NOMO-1 (cell line): ENCODE results near the gene AGAP1.
"Not testable (repeated sequence)": the region's sequence is repeated elsewhere in the genome, so short reads cannot be mapped to it uniquely, and the experiment has no call there.

Source experiments
- DNase-seq, 2 experiments: peaks; one replicate each; lab custom pipeline; 2025; ENCODE audit not compliant: unreplicated experiment in 2 of 2; lab: John Stamatoyannopoulos, UW

Gene AGAP1

GRCh38 chr2:235749771-235750160 is 255.9 kb downstream of the AGAP1 start:
- DNase-seq, result no peak

GRCh38 chr2:235752846-235753245 is 259.0 kb downstream of the AGAP1 start:
- no peak for DNase-seq

- DNase-seq, result no peak
Observed at GRCh38 chr2:235754357-235755207, 260.7 kb downstream of the AGAP1 start.

GRCh38 chr2:235756491-235756890 is 262.6 kb downstream of the AGAP1 start:
- DNase-seq, result no peak

DNA sequence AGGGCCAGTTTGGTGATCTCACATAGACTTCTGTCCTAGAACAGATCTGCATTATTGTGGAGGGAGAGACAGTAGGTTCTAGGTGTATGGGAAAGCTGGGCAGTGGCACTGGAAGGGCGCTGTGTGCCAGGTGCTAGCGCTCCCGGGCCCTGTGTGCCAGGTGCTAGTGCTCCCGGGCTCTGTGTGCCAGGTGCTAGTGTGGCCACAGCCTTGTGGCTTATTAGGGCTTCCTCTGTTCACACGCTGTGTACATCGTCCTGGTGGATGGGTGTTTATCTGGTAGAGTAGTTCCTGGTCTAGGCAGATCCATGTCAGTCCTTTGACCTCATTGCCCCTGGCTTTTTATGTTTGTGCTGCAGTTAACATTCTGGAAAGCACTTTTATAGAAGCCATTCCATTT is 263.4 kb downstream of the AGAP1 start:
- no peak for DNase-seq

GRCh38 chr2:235757640-235758039 is 263.8 kb downstream of the AGAP1 start:
- DNase-seq, result no peak

DNA sequence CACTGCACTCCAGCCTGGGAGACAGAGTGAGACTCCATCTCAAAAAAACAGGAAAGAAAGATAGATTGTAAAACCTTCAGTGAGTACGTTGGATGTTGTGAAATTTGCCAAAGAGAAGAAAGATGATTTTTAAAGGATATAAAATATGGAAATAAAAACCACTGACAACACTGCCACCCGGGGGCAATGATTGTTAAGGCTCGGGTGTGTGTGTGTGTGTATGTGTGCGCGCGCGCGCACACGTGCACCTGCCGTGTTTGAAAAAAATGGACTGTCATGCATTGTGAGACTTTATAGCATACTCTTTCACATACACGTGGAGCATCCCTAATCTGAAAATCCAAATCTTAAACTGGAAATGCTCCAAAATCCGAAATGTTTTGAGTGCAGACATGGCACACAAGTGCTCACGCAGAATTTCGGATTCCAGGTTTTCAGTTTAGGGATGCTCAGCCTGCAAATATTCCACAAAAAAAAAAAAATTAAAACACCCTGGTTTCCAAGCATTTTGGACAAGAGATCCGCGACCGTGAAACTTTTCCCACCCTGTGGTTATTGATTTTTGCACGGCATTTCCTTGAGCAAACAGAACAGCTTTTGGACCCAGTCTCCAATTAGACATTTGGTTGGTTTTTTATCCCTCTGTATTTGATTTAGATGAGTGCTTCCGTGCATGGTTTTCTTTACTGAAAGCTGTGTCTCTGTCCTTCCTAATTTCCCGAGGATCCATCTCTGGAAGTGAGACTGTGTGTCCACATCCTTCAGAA is 269.2 kb downstream of the AGAP1 start:
- no peak for DNase-seq

GRCh38 chr2:235763816-235764215 is 270.0 kb downstream of the AGAP1 start:
- DNase-seq, result no peak

DNA sequence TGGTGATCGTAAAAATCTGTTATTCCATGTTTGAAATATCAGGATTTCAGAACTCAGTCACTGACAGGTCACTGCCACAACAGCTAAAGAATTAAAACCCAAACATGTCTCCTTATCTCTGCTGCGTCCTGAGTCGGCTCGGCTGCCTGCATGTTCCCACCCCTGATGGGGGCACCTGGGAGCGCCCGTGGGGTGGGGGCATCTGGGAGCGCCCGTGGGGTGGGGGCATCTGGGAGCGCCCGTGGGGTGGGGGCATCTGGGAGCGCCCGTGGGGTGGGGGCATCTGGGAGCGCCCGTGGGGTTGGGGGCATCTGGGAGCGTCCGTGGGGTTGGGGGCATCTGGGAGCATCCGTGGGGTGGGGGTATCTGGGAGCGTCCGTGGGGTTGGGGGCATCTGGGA is 270.6 kb downstream of the AGAP1 start:
- not testable (repeated sequence) for DNase-seq

DNA sequence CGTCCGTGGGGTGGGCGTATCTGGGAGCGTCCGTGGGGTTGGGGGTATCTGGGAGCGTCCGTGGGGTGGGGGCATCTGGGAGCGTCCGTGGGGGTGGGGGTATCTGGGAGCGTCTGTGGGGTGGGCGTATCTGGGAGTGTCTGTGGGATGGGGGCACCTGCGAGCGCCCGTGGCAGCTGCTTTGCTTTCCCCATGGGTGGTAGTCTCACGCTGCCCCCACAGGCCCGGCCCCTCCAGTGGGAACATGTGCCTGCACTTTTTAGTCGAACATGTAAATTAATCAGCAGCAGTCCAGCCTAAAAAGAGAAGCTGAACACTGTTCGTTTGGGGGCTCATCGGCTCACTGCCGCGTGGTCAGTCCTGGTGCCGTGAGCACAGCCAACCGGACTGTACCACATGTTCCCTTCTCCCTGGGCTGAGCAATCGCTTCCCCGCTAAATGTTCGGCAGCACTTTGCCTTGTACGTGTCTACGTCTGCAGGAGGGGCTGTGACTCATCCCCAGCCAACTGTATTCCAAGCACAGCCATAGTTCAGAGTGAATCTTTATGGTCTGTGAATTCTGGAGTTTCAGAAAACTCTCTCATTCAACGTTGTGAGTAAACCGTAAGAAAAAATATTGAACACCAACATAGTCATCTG is 271.5 kb downstream of the AGAP1 start:
- DNase-seq, result no peak

- peak; percentile 25 to 36 for DNase-seq
Observed at GRCh38 chr2:235766278-235766677, 272.4 kb downstream of the AGAP1 start.

DNA sequence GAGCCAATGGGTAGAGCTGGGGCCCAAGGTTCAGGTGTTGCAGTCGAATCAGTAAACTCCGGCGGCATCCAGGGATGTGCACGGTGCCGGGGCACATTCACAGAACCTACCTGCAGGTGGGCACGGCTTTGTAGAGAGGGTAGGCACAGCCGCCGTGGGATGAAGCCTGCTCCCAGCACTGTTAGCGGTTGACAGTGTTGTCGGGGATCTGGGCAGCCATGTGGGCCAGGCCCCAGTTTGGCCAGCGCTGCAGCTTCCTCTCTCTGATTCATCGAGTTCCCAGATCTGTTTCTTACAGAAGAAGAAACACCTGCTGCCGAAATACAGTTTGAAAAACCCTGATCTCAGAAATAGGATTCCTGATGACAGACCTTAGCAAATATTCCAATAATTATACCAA is 274.8 kb downstream of the AGAP1 start:
- DNase-seq, result no peak

DNA sequence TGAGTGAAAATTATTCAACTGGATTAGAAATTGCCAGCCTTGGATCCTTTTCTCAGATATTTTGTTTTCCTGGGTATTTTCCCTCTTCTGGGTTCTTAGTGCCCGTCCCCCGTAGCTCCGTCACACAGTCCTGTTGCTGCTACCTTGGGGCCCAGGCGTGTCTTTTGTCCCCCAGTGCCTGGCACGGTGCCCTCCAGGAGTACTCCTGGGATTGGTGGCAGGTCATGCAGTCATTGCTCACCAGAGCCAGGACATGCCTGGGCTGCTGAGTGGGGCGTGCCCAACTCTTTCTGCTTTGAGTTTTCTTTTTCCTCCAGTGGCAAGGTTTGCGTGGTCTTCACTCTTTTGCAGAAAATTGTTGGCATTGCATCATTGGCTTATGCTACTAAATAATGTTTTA is 275.2 kb downstream of the AGAP1 start:
- no peak for DNase-seq

DNA sequence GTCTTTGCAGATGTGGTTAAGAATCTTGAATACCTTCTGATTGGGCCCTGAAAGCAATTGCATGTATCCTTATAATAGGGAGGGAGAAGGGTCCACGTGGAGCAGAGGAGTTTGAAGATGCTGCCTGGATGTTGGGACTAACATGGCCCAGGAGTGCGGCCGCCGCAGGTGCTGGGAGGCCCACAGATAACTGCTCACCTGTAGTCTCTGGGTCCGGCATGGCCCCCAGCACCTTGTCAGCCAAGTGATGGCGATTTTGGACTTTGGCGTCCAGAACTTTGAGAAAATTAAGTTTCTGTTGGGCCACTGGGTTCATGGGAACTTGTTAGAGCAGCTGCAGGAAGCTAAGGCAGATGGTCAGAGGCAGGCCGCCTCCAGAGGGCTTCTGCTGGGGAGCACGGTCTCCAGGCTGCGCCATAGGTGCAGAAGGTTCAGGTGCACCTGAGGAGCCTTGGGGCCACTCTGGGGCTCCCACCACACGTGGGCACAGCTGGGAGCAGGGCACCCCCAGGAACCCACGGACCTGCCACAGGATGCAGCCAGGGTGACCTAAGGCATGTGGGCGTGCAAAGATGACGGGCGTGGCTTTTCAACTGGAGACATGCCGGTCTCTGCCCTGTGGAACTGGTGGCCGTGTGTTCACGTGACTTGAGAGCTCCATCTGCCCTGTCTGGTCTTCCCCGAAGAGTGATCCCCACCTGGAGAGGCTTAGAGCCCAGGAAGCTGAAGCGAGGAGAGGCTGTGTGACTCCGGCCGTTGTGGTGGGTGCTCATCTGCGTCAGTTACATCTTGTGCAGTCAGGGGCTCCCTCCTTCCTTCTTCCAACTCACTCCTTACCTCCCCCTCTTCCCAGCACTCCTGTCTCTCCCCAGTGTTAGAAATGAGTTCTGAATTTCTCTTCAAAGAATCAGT is 277.3 kb downstream of the AGAP1 start:
- DNase-seq, result no peak

GRCh38 chr2:235773188-235773928 is 279.5 kb downstream of the AGAP1 start:
- no peak for DNase-seq

GRCh38 chr2:235774153-235774870 is 280.5 kb downstream of the AGAP1 start:
- DNase-seq, result no peak

GRCh38 chr2:235776531-235776930 is 282.7 kb downstream of the AGAP1 start:
- no peak for DNase-seq

- DNase-seq, result peak; percentile 2
Observed at GRCh38 chr2:235779444-235779896, 285.6 kb downstream of the AGAP1 start.

DNA sequence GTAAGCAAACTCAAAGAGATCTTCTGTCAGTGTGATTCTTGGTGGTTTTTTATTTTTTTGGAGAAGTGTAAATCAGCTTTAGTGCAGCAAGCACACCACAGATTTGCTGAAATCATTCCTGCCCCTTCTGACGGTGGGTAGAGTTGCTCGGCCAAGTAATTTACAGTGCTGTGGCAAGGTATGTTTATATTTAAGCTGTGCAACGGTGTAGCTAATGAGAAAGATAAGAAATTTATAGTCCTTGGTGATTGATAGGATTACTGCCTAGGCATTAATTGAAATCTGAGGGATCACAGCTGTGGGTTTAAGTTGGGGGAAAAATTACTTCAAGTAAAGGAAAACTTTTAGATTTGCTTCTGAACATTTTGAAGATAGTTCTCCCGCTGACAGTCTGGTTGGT is 286.6 kb downstream of the AGAP1 start:
- no peak for DNase-seq
